Measurements from ENCODE around the gene KIAA1217. TPM values are rescaled to one million over a fixed set of nuclear protein-coding genes. Genes with fewer than 3 reads are reported as not detected.

The KIAA1217 gene
- total RNA-seq, 1 experiment from 2014 or later = not detected

DNA sequence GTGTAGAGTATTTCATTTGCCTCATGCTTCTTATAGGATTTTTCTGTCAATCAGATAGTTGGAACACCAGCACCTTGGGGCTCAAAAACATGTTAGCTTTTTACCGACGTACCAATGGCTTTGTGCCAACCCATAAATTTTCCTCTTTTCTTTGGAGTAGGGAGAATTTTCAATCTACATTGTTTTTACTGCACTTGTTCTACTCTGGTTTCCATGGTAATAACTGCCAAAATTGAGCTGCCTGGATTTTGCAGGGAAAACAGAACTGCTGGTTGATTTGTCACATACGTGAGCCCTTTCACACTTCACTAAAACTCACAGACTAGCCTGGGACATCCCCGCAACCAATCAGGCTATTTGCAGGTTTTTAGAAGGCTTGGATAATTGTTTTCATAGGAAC, 325.0 kb downstream of the KIAA1217 start:
- Histone ChIP-seq H3K4me2 (ENCODE audit: low read depth, low read length, poor library complexity, severe bottlenecking) (no peak overlapping the region), H3K9me2 (replicated peaks; ENCODE audit: insufficient read depth, low read length) (no peaks in the 10 kb centered on the region)
- no peak for DNase-seq

DNA sequence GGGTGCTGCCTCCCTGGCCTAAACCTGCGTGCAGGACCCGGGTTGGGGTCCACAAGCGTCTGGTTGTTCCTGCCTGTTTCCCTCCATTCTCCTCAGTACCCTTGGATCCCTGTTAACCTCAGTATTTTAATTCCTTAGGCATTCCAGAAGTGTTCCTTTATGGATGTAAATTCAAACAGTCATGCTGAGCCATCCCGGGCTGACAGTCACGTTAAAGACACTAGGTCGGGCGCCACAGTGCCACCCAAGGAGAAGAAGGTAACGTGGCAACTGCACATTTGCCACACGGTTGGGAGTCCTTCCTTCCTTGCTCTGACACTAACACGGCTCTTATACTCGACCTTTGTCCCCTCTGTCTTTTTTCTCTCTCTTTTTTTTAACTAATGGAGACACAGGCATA, 327.7 kb downstream of the KIAA1217 start:
- H3K36me3 ChIP-seq (ENCODE audit: insufficient read depth, low read length) = no peaks in the 10 kb centered on the region
- no peak overlapping the region for H3K27ac ChIP-seq (ENCODE audit: low read length)
- H3K9me2 ChIP-seq (replicated peaks; ENCODE audit: insufficient read depth, low read length) = no peaks in the 10 kb centered on the region
- H3K4me2 ChIP-seq (ENCODE audit: low read depth, low read length, poor library complexity, severe bottlenecking) = no peak overlapping the region
- H3K79me2 ChIP-seq (ENCODE audit: low read length) = no peaks in the 10 kb centered on the region
- no peak overlapping the region for H3K9ac ChIP-seq (ENCODE audit: low read length)
- peaks cover 8% of the 10 kb centered on the region; the same call in 1 of the 2 replicates for H3K9me3 ChIP-seq (ENCODE audit: low read length)
- H3K4me3 ChIP-seq (ENCODE audit: low read length) = no peak overlapping the region
- H4K20me1 ChIP-seq (ENCODE audit: insufficient read depth, low read depth, low read length) = no peaks in the 10 kb centered on the region
- no peak overlapping the region for H2AFZ ChIP-seq (ENCODE audit: low read length)
- H3K4me1 ChIP-seq (ENCODE audit: low read length) = no peaks in the 10 kb centered on the region
- H3K27me3 ChIP-seq (ENCODE audit: low read length) = no peaks in the 10 kb centered on the region
- no peak for DNase-seq

More for the DNA sequence above, 325.0 kb downstream of the KIAA1217 start:
- Histone ChIP-seq H3K36me3 (ENCODE audit: insufficient read depth, low read length) (no peaks in the 10 kb centered on the region), H4K20me1 (ENCODE audit: insufficient read depth, low read depth, low read length) (no peaks in the 10 kb centered on the region), H3K9ac (ENCODE audit: low read length) (no peak overlapping the region), H3K27me3 (ENCODE audit: low read length) (no peaks in the 10 kb centered on the region), H2AFZ (ENCODE audit: low read length) (no peak overlapping the region), H3K9me3 (ENCODE audit: low read length) (peaks cover 5% of the 10 kb centered on the region; the same call in 1 of the 2 replicates), H3K27ac (ENCODE audit: low read length) (no peak overlapping the region), H3K79me2 (ENCODE audit: low read length) (no peaks in the 10 kb centered on the region), H3K4me3 (ENCODE audit: low read length) (no peak overlapping the region), H3K4me1 (ENCODE audit: low read length) (no peaks in the 10 kb centered on the region)

- no peak for DNase-seq
Observed at GRCh38 chr10:24541239-24541753, 332.4 kb downstream of the KIAA1217 start.

GRCh38 chr10:24542314-24543270, 333.7 kb downstream of the KIAA1217 start:
- Histone ChIP-seq H3K4me1 (ENCODE audit: low read length) (no peaks in the 10 kb centered on the region), H2AFZ (ENCODE audit: low read length) (no peak overlapping the region), H3K9me3 (ENCODE audit: low read length) (peaks cover 3% of the 10 kb centered on the region; the same call in 1 of the 2 replicates), H3K4me2 (ENCODE audit: low read depth, low read length, poor library complexity, severe bottlenecking) (no peak overlapping the region), H3K4me3 (ENCODE audit: low read length) (no peak overlapping the region), H3K27ac (ENCODE audit: low read length) (no peak overlapping the region), H3K9me2 (replicated peaks; ENCODE audit: insufficient read depth, low read length) (no peaks in the 10 kb centered on the region), H3K9ac (ENCODE audit: low read length) (no peak overlapping the region), H3K79me2 (ENCODE audit: low read length) (no peaks in the 10 kb centered on the region), H3K36me3 (ENCODE audit: insufficient read depth, low read length) (no peaks in the 10 kb centered on the region), H3K27me3 (ENCODE audit: low read length) (no peaks in the 10 kb centered on the region), H4K20me1 (ENCODE audit: insufficient read depth, low read depth, low read length) (no peaks in the 10 kb centered on the region)
- DNase-seq = no peak

More at GRCh38 chr10:24541239-24541753, 332.4 kb downstream of the KIAA1217 start:
- no peak overlapping the region for H3K9ac ChIP-seq (ENCODE audit: low read length)
- no peaks in the 10 kb centered on the region for H3K79me2 ChIP-seq (ENCODE audit: low read length)
- no peaks in the 10 kb centered on the region for H3K27me3 ChIP-seq (ENCODE audit: low read length)
- H3K9me3 ChIP-seq (ENCODE audit: low read length) = peaks cover 3% of the 10 kb centered on the region; the same call in 1 of the 2 replicates
- H3K9me2 ChIP-seq (replicated peaks; ENCODE audit: insufficient read depth, low read length) = no peaks in the 10 kb centered on the region
- H3K36me3 ChIP-seq (ENCODE audit: insufficient read depth, low read length) = no peaks in the 10 kb centered on the region
- no peaks in the 10 kb centered on the region for H3K4me1 ChIP-seq (ENCODE audit: low read length)
- H3K27ac ChIP-seq (ENCODE audit: low read length) = no peak overlapping the region
- no peaks in the 10 kb centered on the region for H4K20me1 ChIP-seq (ENCODE audit: insufficient read depth, low read depth, low read length)
- H2AFZ ChIP-seq (ENCODE audit: low read length) = no peak overlapping the region
- H3K4me3 ChIP-seq (ENCODE audit: low read length) = no peak overlapping the region
- H3K4me2 ChIP-seq (ENCODE audit: low read depth, low read length, poor library complexity, severe bottlenecking) = no peak overlapping the region

DNA sequence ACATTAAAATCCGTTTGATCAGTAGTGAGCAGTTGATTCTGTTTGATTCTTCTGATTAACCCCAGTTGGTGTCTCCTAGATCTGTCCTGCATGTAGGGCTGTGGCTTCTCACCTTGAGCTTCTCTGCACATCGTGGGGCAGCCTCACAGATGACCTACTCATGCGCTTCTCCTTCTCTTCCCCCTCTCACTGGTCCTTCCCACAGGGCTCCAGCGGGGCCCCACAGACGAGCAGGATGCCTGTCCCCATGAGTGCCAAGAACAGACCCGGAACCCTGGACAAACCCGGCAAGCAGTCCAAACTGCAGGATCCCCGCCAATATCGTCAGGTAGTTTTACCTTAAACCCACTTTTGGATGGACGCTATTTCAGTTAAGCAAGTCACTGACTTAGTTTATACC, 335.8 kb downstream of the KIAA1217 start:
- no peaks in the 10 kb centered on the region for H3K9me2 ChIP-seq (replicated peaks; ENCODE audit: insufficient read depth, low read length)
- no peak overlapping the region for H3K9ac ChIP-seq (ENCODE audit: low read length)
- H3K4me1 ChIP-seq (ENCODE audit: low read length) = no peaks in the 10 kb centered on the region
- H3K79me2 ChIP-seq (ENCODE audit: low read length) = no peaks in the 10 kb centered on the region
- H3K36me3 ChIP-seq (ENCODE audit: insufficient read depth, low read length) = no peaks in the 10 kb centered on the region
- H3K9me3 ChIP-seq (ENCODE audit: low read length) = peaks cover 3% of the 10 kb centered on the region; the same call in 1 of the 2 replicates
- no peak overlapping the region for H2AFZ ChIP-seq (ENCODE audit: low read length)
- H4K20me1 ChIP-seq (ENCODE audit: insufficient read depth, low read depth, low read length) = no peaks in the 10 kb centered on the region
- DNase-seq = no peak
- H3K4me2 ChIP-seq (ENCODE audit: low read depth, low read length, poor library complexity, severe bottlenecking) = no peak overlapping the region
- no peak overlapping the region for H3K27ac ChIP-seq (ENCODE audit: low read length)
- H3K27me3 ChIP-seq (ENCODE audit: low read length) = no peaks in the 10 kb centered on the region
- no peak overlapping the region for H3K4me3 ChIP-seq (ENCODE audit: low read length)

DNA sequence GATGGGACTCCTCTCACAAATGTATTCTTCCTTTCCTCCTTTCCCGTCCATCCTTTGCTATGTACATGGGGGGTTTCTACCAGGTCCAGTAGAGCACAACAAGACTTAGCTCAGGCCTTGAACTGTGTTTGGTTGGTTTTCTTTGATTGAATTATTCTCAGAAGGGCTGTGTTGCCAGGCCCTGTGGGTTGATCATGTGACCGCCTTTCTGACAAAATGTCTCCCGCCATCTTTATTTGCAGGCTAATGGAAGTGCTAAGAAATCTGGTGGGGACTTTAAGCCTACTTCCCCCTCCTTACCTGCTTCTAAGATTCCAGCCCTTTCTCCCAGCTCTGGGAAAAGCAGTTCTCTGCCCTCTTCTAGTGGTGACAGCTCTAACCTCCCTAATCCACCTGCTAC, 336.6 kb downstream of the KIAA1217 start:
- H3K9me2 ChIP-seq (replicated peaks; ENCODE audit: insufficient read depth, low read length) = no peaks in the 10 kb centered on the region
- DNase-seq = no peak

GRCh38 chr10:24550680-24551079, 341.7 kb downstream of the KIAA1217 start:
- Histone ChIP-seq H2AFZ (ENCODE audit: low read length) (no peak overlapping the region), H3K9me2 (replicated peaks; ENCODE audit: insufficient read depth, low read length) (no peaks in the 10 kb centered on the region), H3K79me2 (ENCODE audit: low read length) (no peaks in the 10 kb centered on the region), H4K20me1 (ENCODE audit: insufficient read depth, low read depth, low read length) (no peaks in the 10 kb centered on the region), H3K4me2 (ENCODE audit: low read depth, low read length, poor library complexity, severe bottlenecking) (no peak overlapping the region), H3K27ac (ENCODE audit: low read length) (no peak overlapping the region), H3K9me3 (ENCODE audit: low read length) (no peaks in the 10 kb centered on the region), H3K9ac (ENCODE audit: low read length) (no peak overlapping the region), H3K36me3 (ENCODE audit: insufficient read depth, low read length) (no peaks in the 10 kb centered on the region), H3K4me3 (ENCODE audit: low read length) (no peak overlapping the region), H3K4me1 (ENCODE audit: low read length) (no peaks in the 10 kb centered on the region), H3K27me3 (ENCODE audit: low read length) (no peaks in the 10 kb centered on the region)
- DNase-seq = no peak

More for the DNA sequence above, 336.6 kb downstream of the KIAA1217 start:
- Histone ChIP-seq H3K27me3 (ENCODE audit: low read length) (no peaks in the 10 kb centered on the region), H3K4me1 (ENCODE audit: low read length) (no peaks in the 10 kb centered on the region), H4K20me1 (ENCODE audit: insufficient read depth, low read depth, low read length) (no peaks in the 10 kb centered on the region), H3K4me2 (ENCODE audit: low read depth, low read length, poor library complexity, severe bottlenecking) (no peak overlapping the region), H3K79me2 (ENCODE audit: low read length) (no peaks in the 10 kb centered on the region), H3K27ac (ENCODE audit: low read length) (no peak overlapping the region), H2AFZ (ENCODE audit: low read length) (no peak overlapping the region), H3K9ac (ENCODE audit: low read length) (no peak overlapping the region), H3K4me3 (ENCODE audit: low read length) (no peak overlapping the region), H3K9me3 (ENCODE audit: low read length) (peaks cover 3% of the 10 kb centered on the region; the same call in 1 of the 2 replicates), H3K36me3 (ENCODE audit: insufficient read depth, low read length) (no peaks in the 10 kb centered on the region)

GRCh38 chr10:24551161-24551560, 342.2 kb downstream of the KIAA1217 start:
- H3K9ac ChIP-seq (ENCODE audit: low read length) = no peak overlapping the region

More at GRCh38 chr10:24551161-24551560, 342.2 kb downstream of the KIAA1217 start:
- no peak overlapping the region for H3K4me3 ChIP-seq (ENCODE audit: low read length)
- no peak for DNase-seq
- no peaks in the 10 kb centered on the region for H3K27me3 ChIP-seq (ENCODE audit: low read length)
- no peak overlapping the region for H3K4me2 ChIP-seq (ENCODE audit: low read depth, low read length, poor library complexity, severe bottlenecking)
- no peaks in the 10 kb centered on the region for H3K9me2 ChIP-seq (replicated peaks; ENCODE audit: insufficient read depth, low read length)
- H3K79me2 ChIP-seq (ENCODE audit: low read length) = no peaks in the 10 kb centered on the region
- H3K36me3 ChIP-seq (ENCODE audit: insufficient read depth, low read length) = no peaks in the 10 kb centered on the region
- H2AFZ ChIP-seq (ENCODE audit: low read length) = no peak overlapping the region
- H3K27ac ChIP-seq (ENCODE audit: low read length) = no peak overlapping the region
- H3K4me1 ChIP-seq (ENCODE audit: low read length) = no peaks in the 10 kb centered on the region
- H4K20me1 ChIP-seq (ENCODE audit: insufficient read depth, low read depth, low read length) = no peaks in the 10 kb centered on the region
- no peaks in the 10 kb centered on the region for H3K9me3 ChIP-seq (ENCODE audit: low read length)
